ENCODE results near the gene SLC1A6. TPM values are rescaled to one million over a fixed set of nuclear protein-coding genes. Genes with fewer than 3 reads are reported as not detected.

The SLC1A6 gene
- total RNA-seq, 1 experiment from 2014 or later: 0.15 TPM

- TF ChIP-seq SIN3A (IDR thresholded peaks at IDR 0.05; ENCODE audit: borderline replicate concordance, insufficient read depth, low read depth, low read length): no peak
- TF ChIP-seq TCF7L2 (IDR thresholded peaks at IDR 0.05; ENCODE audit: low read depth, low read length): no peak
- TF ChIP-seq, protein P1, sequence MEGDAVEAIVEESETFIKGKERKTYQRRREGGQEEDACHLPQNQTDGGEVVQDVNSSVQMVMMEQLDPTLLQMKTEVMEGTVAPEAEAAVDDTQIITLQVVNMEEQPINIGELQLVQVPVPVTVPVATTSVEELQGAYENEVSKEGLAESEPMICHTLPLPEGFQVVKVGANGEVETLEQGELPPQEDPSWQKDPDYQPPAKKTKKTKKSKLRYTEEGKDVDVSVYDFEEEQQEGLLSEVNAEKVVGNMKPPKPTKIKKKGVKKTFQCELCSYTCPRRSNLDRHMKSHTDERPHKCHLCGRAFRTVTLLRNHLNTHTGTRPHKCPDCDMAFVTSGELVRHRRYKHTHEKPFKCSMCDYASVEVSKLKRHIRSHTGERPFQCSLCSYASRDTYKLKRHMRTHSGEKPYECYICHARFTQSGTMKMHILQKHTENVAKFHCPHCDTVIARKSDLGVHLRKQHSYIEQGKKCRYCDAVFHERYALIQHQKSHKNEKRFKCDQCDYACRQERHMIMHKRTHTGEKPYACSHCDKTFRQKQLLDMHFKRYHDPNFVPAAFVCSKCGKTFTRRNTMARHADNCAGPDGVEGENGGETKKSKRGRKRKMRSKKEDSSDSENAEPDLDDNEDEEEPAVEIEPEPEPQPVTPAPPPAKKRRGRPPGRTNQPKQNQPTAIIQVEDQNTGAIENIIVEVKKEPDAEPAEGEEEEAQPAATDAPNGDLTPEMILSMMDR (IDR thresholded peaks at IDR 0.05): no peak
- TF ChIP-seq, protein P2, sequence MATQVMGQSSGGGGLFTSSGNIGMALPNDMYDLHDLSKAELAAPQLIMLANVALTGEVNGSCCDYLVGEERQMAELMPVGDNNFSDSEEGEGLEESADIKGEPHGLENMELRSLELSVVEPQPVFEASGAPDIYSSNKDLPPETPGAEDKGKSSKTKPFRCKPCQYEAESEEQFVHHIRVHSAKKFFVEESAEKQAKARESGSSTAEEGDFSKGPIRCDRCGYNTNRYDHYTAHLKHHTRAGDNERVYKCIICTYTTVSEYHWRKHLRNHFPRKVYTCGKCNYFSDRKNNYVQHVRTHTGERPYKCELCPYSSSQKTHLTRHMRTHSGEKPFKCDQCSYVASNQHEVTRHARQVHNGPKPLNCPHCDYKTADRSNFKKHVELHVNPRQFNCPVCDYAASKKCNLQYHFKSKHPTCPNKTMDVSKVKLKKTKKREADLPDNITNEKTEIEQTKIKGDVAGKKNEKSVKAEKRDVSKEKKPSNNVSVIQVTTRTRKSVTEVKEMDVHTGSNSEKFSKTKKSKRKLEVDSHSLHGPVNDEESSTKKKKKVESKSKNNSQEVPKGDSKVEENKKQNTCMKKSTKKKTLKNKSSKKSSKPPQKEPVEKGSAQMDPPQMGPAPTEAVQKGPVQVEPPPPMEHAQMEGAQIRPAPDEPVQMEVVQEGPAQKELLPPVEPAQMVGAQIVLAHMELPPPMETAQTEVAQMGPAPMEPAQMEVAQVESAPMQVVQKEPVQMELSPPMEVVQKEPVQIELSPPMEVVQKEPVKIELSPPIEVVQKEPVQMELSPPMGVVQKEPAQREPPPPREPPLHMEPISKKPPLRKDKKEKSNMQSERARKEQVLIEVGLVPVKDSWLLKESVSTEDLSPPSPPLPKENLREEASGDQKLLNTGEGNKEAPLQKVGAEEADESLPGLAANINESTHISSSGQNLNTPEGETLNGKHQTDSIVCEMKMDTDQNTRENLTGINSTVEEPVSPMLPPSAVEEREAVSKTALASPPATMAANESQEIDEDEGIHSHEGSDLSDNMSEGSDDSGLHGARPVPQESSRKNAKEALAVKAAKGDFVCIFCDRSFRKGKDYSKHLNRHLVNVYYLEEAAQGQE (IDR thresholded peaks at IDR 0.05; ENCODE audit: insufficient read depth in 1 of 2, low read depth in 2 of 2, low read length in 1 of 2): no peak
- TF ChIP-seq POLR2AphosphoS5 (IDR thresholded peaks at IDR 0.05; ENCODE audit: low read depth, low read length): no peak
- Histone ChIP-seq H3K27ac (ENCODE audit: low read length) (no peak overlapping the region), H3K4me3 (ENCODE audit: low read depth in 2 of 2, low read length in 2 of 2) (no peak overlapping the region), H3K4me1 (ENCODE audit: control insufficient read depth, insufficient read depth, low read length) (no peaks in the 10 kb centered on the region), H3K9me3 (ENCODE audit: control insufficient read depth, insufficient read depth, low read depth, low read length) (peaks cover 3% of the 10 kb centered on the region; the same call in 1 of the 2 replicates), H3K27me3 (ENCODE audit: control insufficient read depth, insufficient read depth, low read length) (no peaks in the 10 kb centered on the region), H3K36me3 (ENCODE audit: control insufficient read depth, insufficient read depth, low read length) (no peaks in the 10 kb centered on the region)
- no peak for DNase-seq (ENCODE audit: low read depth, low spot score)
- ChIA-PET POLR2A (no interaction called here), CTCF (no interaction called here)
- intact Hi-C loops (cut with micrococcal nuclease; ENCODE audit: unreplicated experiment) (no loop called here), in situ Hi-C loops (cut with HindIII; ENCODE audit: low pct_unique_long_range_greater_than_20kb, low sequenced_read_pairs) (no loop called here)
- ATAC-seq: no peak
- no TSS peak for BruUV-seq (replicated peaks)
Measured at GRCh38 chr19:14961956-14962685, 17.5 kb downstream of the SLC1A6 start.

- no peak for ATAC-seq
- DNase-seq (ENCODE audit: low read depth, low spot score): no peak
- in situ Hi-C loops (cut with HindIII; ENCODE audit: low pct_unique_long_range_greater_than_20kb, low sequenced_read_pairs): no loop called here
- BruUV-seq (replicated peaks): no TSS peak
- H3K27me3 ChIP-seq (ENCODE audit: control insufficient read depth, insufficient read depth, low read length): no peaks in the 10 kb centered on the region
- TF ChIP-seq TCF7L2 (IDR thresholded peaks at IDR 0.05; ENCODE audit: low read depth, low read length) (no peak), SIN3A (IDR thresholded peaks at IDR 0.05; ENCODE audit: borderline replicate concordance, insufficient read depth, low read depth, low read length) (no peak), POLR2AphosphoS5 (IDR thresholded peaks at IDR 0.05; ENCODE audit: low read depth, low read length) (no peak)
- TF ChIP-seq, protein P1 (IDR thresholded peaks at IDR 0.05): no peak
- TF ChIP-seq, protein P2 (IDR thresholded peaks at IDR 0.05; ENCODE audit: insufficient read depth in 1 of 2, low read depth in 2 of 2, low read length in 1 of 2): no peak
- CTCF ChIA-PET: no interaction called here
- peaks cover 3% of the 10 kb centered on the region; the same call in 1 of the 2 replicates for H3K9me3 ChIP-seq (ENCODE audit: control insufficient read depth, insufficient read depth, low read depth, low read length)
- H3K4me1 ChIP-seq (ENCODE audit: control insufficient read depth, insufficient read depth, low read length): no peaks in the 10 kb centered on the region
- intact Hi-C loops (cut with micrococcal nuclease; ENCODE audit: unreplicated experiment): no loop called here
- no peak overlapping the region for H3K4me3 ChIP-seq (ENCODE audit: low read depth in 2 of 2, low read length in 2 of 2)
- H3K27ac ChIP-seq (ENCODE audit: low read length): no peak overlapping the region
- H3K36me3 ChIP-seq (ENCODE audit: control insufficient read depth, insufficient read depth, low read length): no peaks in the 10 kb centered on the region
- POLR2A ChIA-PET: no interaction called here
Measured at GRCh38 chr19:14959263-14959662, 20.4 kb downstream of the SLC1A6 start.

Data from Panc1 (cell line).